HCT116 (cell line): ENCODE results near the gene CDK14. TPM values are rescaled to one million over a fixed set of nuclear protein-coding genes. Genes with fewer than 3 reads are reported as not detected.

ENCODE experiments used
- ATAC-seq: fragments of 200-7000 bp; cut with Tn5 transposase; 2 replicates; pipeline ENCODE4 v1.9.1; 2020; ENCODE audit warnings: mild to moderate bottlenecking, moderate library complexity
- BruUV-seq: library from RNA; stranded (reverse); fragments of 400-500 nt; replicated peaks from 2 replicates; lab custom pipeline; 2021; lab: Mats Ljungman, UMichigan
- CTCF ChIA-PET: fragments of 300-600 bp; sonication (Branson Sonifier 250); formaldehyde crosslinking; loops from one replicate; lab custom pipeline; 2021; ENCODE audit warnings: antibody characterized with exemption; lab: Charles Lee
- POLR2A ChIA-PET: fragments of 300-600, 350-600 bp; sonication (Branson Sonifier 250); formaldehyde crosslinking; loops from one replicate; lab custom pipeline; 2021; ENCODE audit warnings: antibody characterized with exemption; lab: Charles Lee
- RAD21 ChIA-PET, 2 experiments: fragments of 300-600 bp; sonication (Branson Sonifier 250); formaldehyde crosslinking; loops; one replicate each; lab custom pipeline; 2023; ENCODE audit warnings: low total read pairs in 2 of 2; ENCODE audit not compliant: uncharacterized antibody in 2 of 2, unreplicated experiment in 2 of 2, low non-redundant PET in 1 of 2; lab: Charles Lee
- DNase-seq: peaks from one replicate; pipeline ENCODE4 v3.0.0-alpha.2; 2010; ENCODE audit warnings: low read depth, low spot score
- H2AFZ ChIP-seq: fragments of 200-600 bp; shearing (Covaris generic), sonication (generic); 2 replicates; pipeline ENCODE4 v1.6.1; 2017; ENCODE audit warnings: low read depth, mixed run types, mixed read lengths, antibody characterized with exemption, low read length; ENCODE audit not compliant: poor library complexity, severe bottlenecking
- H3K27ac ChIP-seq: 2 replicates; pipeline ENCODE4 v1.5.1; 2012; ENCODE audit warnings: low read depth, low read length
- H3K27me3 ChIP-seq: fragments of 200-600 bp; sonication (generic); 2 replicates; pipeline ENCODE4 v1.6.1; 2016; ENCODE audit warnings: mixed run types, low read length, mixed read lengths; ENCODE audit not compliant: insufficient read depth
- H3K36me3 ChIP-seq, 2 experiments: fragments of 200-500 bp in 1 of 2; fragments of 200-600 bp in 1 of 2; sonication (Bioruptor generic) in 1 of 2; sonication (generic) in 1 of 2; 2 replicates each; pipeline versions ENCODE4 v1.5.1 to v1.6.1; 2014 to 2016; ENCODE audit warnings: low read length in 2 of 2, inconsistent platforms in 1 of 2, mixed read lengths in 1 of 2, mixed run types in 1 of 2; ENCODE audit not compliant: insufficient read depth in 2 of 2, control insufficient read depth in 1 of 2
- H3K4me1 ChIP-seq, 2 experiments: fragments of 200-600 bp in 1 of 2; sonication (generic) in 1 of 2; 2 replicates each; pipeline versions ENCODE4 v1.5.1 to v1.6.1; 2012 to 2017; ENCODE audit warnings: low read length in 2 of 2, inconsistent platforms in 1 of 2, mild to moderate bottlenecking in 1 of 2, mixed read lengths in 1 of 2, mixed run types in 1 of 2, moderate library complexity in 1 of 2; ENCODE audit not compliant: insufficient read depth in 2 of 2, control insufficient read depth in 1 of 2
- H3K4me2 ChIP-seq: fragments of 200-600 bp; sonication (generic); 2 replicates; pipeline ENCODE4 v1.6.1; 2017; ENCODE audit warnings: mixed run types, low read length, mixed read lengths
- H3K4me3 ChIP-seq, 2 experiments: fragments of 200-600 bp in 1 of 2; sonication (generic) in 1 of 2; replicated peaks in 1 of 2; 2 replicates each; pipeline ENCODE4 v1.5.1; 2011 to 2016; ENCODE audit warnings: low read length in 2 of 2, control low read depth in 1 of 2, low read depth in 1 of 2, mild to moderate bottlenecking in 1 of 2, mixed read lengths in 1 of 2, mixed run types in 1 of 2
- H3K79me2 ChIP-seq: fragments of 200-600 bp; sonication (generic); 2 replicates; pipeline ENCODE4 v1.6.1; 2017; ENCODE audit warnings: mild to moderate bottlenecking, mixed run types, low read length, moderate library complexity, mixed read lengths; ENCODE audit not compliant: insufficient read depth
- H3K9ac ChIP-seq: fragments of 200-600 bp; sonication (generic); 2 replicates; pipeline ENCODE4 v1.6.1; 2016; ENCODE audit warnings: low read length, mixed read lengths
- H3K9me2 ChIP-seq: fragments of 200-600 bp; sonication (generic), shearing (Covaris generic); 2 replicates; pipeline ENCODE4 v1.6.1; 2017; ENCODE audit warnings: mixed run types, mild to moderate bottlenecking, moderate library complexity; ENCODE audit not compliant: insufficient read depth
- H3K9me3 ChIP-seq, 2 experiments: fragments of 200-500 bp in 1 of 2; fragments of 200-600 bp in 1 of 2; sonication (Bioruptor generic) in 1 of 2; sonication (generic) in 1 of 2; 2 replicates each; pipeline ENCODE4 v1.6.1; 2014 to 2017; ENCODE audit warnings: low read length in 2 of 2, mixed read lengths in 2 of 2, inconsistent platforms in 1 of 2, low read depth in 1 of 2, mild to moderate bottlenecking in 1 of 2, mixed run types in 1 of 2, moderate library complexity in 1 of 2; ENCODE audit not compliant: control insufficient read depth in 1 of 2, insufficient read depth in 1 of 2
- H4K20me1 ChIP-seq: fragments of 200-600 bp; sonication (generic), shearing (Covaris generic); 2 replicates; pipeline ENCODE4 v1.6.1; 2017; ENCODE audit warnings: mixed run types, mild to moderate bottlenecking, moderate library complexity; ENCODE audit not compliant: insufficient read depth
- CBX3 ChIP-seq: IDR thresholded peaks from 2 replicates; pipeline ENCODE4 v1.6.1; 2012; ENCODE audit warnings: low read depth
- CEBPB ChIP-seq: IDR thresholded peaks from 2 replicates; pipeline ENCODE4 v1.6.1; 2012; ENCODE audit warnings: low read depth
- CTCF ChIP-seq, 3 experiments: fragments of 200-600 bp in 1 of 3; sonication (generic) in 1 of 3; IDR thresholded peaks in 2 of 3; conservative IDR thresholded peaks in 1 of 3; 2 replicates each; pipeline ENCODE4 v1.5.1; 2012 to 2017; ENCODE audit warnings: low read depth in 2 of 3, low read length in 2 of 3, antibody characterized with exemption in 1 of 3, borderline replicate concordance in 1 of 3, control low read depth in 1 of 3, mild to moderate bottlenecking in 1 of 3, mixed read lengths in 1 of 3, mixed run types in 1 of 3, moderate library complexity in 1 of 3; ENCODE audit not compliant: insufficient read depth in 1 of 3
- EGR1 ChIP-seq: IDR thresholded peaks from 2 replicates; pipeline ENCODE4 v1.6.1; 2012; ENCODE audit warnings: low read depth
- ELF1 ChIP-seq: IDR thresholded peaks from 2 replicates; pipeline ENCODE4 v1.6.1; 2012; ENCODE audit warnings: low read depth, borderline replicate concordance
- JUND ChIP-seq: IDR thresholded peaks from 2 replicates; pipeline ENCODE4 v1.6.1; 2012
- MAX ChIP-seq: IDR thresholded peaks from 2 replicates; pipeline ENCODE4 v1.6.1; 2012
- ZBTB33 ChIP-seq: IDR thresholded peaks from 2 replicates; pipeline ENCODE4 v1.6.1; 2011; ENCODE audit warnings: mild to moderate bottlenecking, low read length, moderate library complexity; ENCODE audit not compliant: insufficient replicate concordance; ENCODE audit errors: extremely low read depth
- ZFX ChIP-seq: fragments of 450-650 bp; IDR thresholded peaks from 2 replicates; pipeline ENCODE4 v1.6.1; 2017
- ZNF274 ChIP-seq: fragments of 200-500 bp; sonication (Bioruptor generic); IDR thresholded peaks from 2 replicates; pipeline ENCODE4 v1.6.1; 2014; ENCODE audit warnings: mild to moderate bottlenecking, low read depth, low read length, inconsistent platforms
- intact Hi-C: fragments of 100-400 bp; cut with micrococcal nuclease; formaldehyde crosslinking; loops from 2 replicates; pipeline ENCODE4 v1.10.0; 2022
- total RNA-seq: library from RNA; stranded (reverse); gene quantifications from one replicate; pipeline ENCODE4 v1.2.1, GENCODE V29; 2021; ENCODE audit not compliant: unreplicated experiment

CDK14 gene
- total RNA-seq, 1 experiment from 2014 or later = 10.2 TPM

GRCh38 chr7:91140286-91140685 lies 544.2 kb downstream of the CDK14 start:
- no peak for TF ChIP-seq CEBPB
- TF ChIP-seq ZBTB33 = no peak
- TF ChIP-seq ELF1 = no peak
- TF ChIP-seq JUND = no peak
- no peak for TF ChIP-seq CTCF (IDR thresholded peaks at IDR 0.05 in 2 of 3, conservative IDR thresholded peaks at IDR 0.05 in 1 of 3; ENCODE audit: borderline replicate concordance in 1 of 3, insufficient read depth in 1 of 3, low read depth in 2 of 3, low read length in 2 of 3)
- TF ChIP-seq ZFX = no peak
- TF ChIP-seq EGR1 = no peak
- TF ChIP-seq CBX3 = no peak
- TF ChIP-seq MAX = no peak
- no peak for TF ChIP-seq ZNF274
- TF ChIP-seq, all 23 proteins: peak for 0
- Histone ChIP-seq H3K27me3 (no peaks in the 10 kb centered on the region), H3K4me3 (no peak overlapping the region), H2AFZ (no peak overlapping the region), H3K4me1 (no peaks in the 10 kb centered on the region), H3K9ac (no peak overlapping the region), H3K4me2 (no peak overlapping the region), H3K36me3 (no peaks in the 10 kb centered on the region), H4K20me1 (no peaks in the 10 kb centered on the region), H3K79me2 (no peaks in the 10 kb centered on the region), H3K27ac (no peak overlapping the region), H3K9me2 (no peaks in the 10 kb centered on the region), H3K9me3 (no peaks in the 10 kb centered on the region)
- POLR2A ChIA-PET = no interaction called here
- no TSS peak for BruUV-seq
- intact Hi-C loops = no loop called here
- ATAC-seq (no peak), DNase-seq (no peak)
- RAD21 ChIA-PET = no interaction called here
- CTCF ChIA-PET = no interaction called here
